Stimulated activated CD8-positive, alpha-beta memory T cell treated with anti-CD3 and anti-CD28 coated beads, Interleukin-15, amount 100 ng/mL, for 1 hour (primary cell): ENCODE results near the gene NPAS3.

Source experiments
- DNase-seq: peaks from one replicate; pipeline ENCODE4 v3.0.0-alpha.2; 2020; ENCODE audit warnings: low read depth

The NPAS3 gene

GRCh38 chr14:33679461-33680225 lies 741.0 kb downstream of the NPAS3 start:
- DNase-seq, result no peak

GRCh38 chr14:33680873-33681272 lies 742.2 kb downstream of the NPAS3 start:
- no peak for DNase-seq

GRCh38 chr14:33682760-33683159 lies 744.1 kb downstream of the NPAS3 start:
- DNase-seq, result no peak

- no peak for DNase-seq
These were observed 746.3 kb downstream of the NPAS3 start for GRCh38 chr14:33685026-33685425.

- DNase-seq, result no peak
These were observed 747.0 kb downstream of the NPAS3 start for GRCh38 chr14:33685698-33686097.

GRCh38 chr14:33686218-33686617 lies 747.5 kb downstream of the NPAS3 start:
- DNase-seq, result no peak

- DNase-seq, result no peak
These were observed 748.2 kb downstream of the NPAS3 start for GRCh38 chr14:33686856-33687255.

GRCh38 chr14:33689680-33690079 lies 751.0 kb downstream of the NPAS3 start:
- no peak for DNase-seq

GRCh38 chr14:33691907-33692306 lies 753.2 kb downstream of the NPAS3 start:
- no peak for DNase-seq

- DNase-seq, result no peak
These were observed 754.1 kb downstream of the NPAS3 start for GRCh38 chr14:33692762-33693161.

GRCh38 chr14:33693237-33693636 lies 754.6 kb downstream of the NPAS3 start:
- no peak for DNase-seq

- DNase-seq, result no peak
These were observed 757.5 kb downstream of the NPAS3 start for GRCh38 chr14:33696165-33696564.

- no peak for DNase-seq
These were observed 760.8 kb downstream of the NPAS3 start for GRCh38 chr14:33699300-33699983.

GRCh38 chr14:33700052-33700451 lies 761.4 kb downstream of the NPAS3 start:
- DNase-seq, result no peak

- DNase-seq, result no peak
These were observed 763.6 kb downstream of the NPAS3 start for GRCh38 chr14:33702293-33702692.

- DNase-seq, result no peak
These were observed 765.8 kb downstream of the NPAS3 start for GRCh38 chr14:33704481-33704880.

GRCh38 chr14:33705490-33705889 lies 766.8 kb downstream of the NPAS3 start:
- DNase-seq, result no peak

- no peak for DNase-seq
These were observed 769.0 kb downstream of the NPAS3 start for GRCh38 chr14:33707716-33708115.

- no peak for DNase-seq
These were observed 770.6 kb downstream of the NPAS3 start for GRCh38 chr14:33709283-33709682.

GRCh38 chr14:33709711-33710110 lies 771.0 kb downstream of the NPAS3 start:
- DNase-seq, result no peak

GRCh38 chr14:33710273-33710672 lies 771.6 kb downstream of the NPAS3 start:
- DNase-seq, result no peak

GRCh38 chr14:33711194-33711593 lies 772.5 kb downstream of the NPAS3 start:
- DNase-seq, result no peak

- no peak for DNase-seq
These were observed 773.1 kb downstream of the NPAS3 start for GRCh38 chr14:33711811-33712216.
